Neural progenitor cell (in vitro differentiated cells): ENCODE results near the gene BRD9.

Experiments
- CTCF ChIP-seq: fragments of 200-600 bp; sonication (generic); IDR thresholded peaks from 2 replicates; pipeline ENCODE4 v1.5.1; 2017; ENCODE audit warnings: antibody characterized with exemption, mild to moderate bottlenecking
- EZH2 ChIP-seq: fragments of 200-600 bp; sonication (generic); IDR thresholded peaks from 2 replicates; pipeline ENCODE4 v1.6.1; 2017; ENCODE audit warnings: antibody characterized with exemption, mild to moderate bottlenecking, moderate library complexity

DNA sequence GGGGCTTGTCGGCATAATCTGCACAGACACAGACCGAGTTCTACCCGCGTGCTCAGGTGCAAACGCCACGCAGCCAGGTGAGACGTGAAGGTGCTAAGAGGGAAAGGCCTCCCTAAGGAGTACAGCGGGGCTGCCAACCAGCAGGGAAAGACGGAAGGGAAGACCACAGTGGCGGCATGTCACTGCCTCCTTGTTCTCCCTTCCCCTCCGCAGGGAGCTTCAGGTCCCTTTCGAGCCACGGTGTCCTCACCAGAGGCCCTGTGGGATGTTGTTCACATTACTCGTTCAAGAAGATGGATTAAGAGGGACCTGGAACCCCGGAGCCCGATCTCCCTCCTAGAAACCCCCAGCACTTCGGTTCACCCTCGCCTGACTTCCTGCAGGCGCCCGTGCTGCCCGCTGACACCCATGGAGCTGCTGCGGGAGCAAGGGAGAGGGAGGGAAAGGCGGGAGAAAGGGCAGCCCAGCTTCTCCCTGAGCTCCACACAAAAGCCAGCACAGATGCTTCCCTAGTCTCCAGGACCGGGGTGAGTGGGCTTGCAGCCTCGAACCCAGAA lies 686 bp downstream of the BRD9 start:
- TF ChIP-seq CTCF = no peak
- TF ChIP-seq EZH2 = no peak
